Activated T-helper 2 cell treated with anti-CD3 and anti-CD28 coated beads, Interferon-gamma antibody, Interleukin-2, Interleukin-4, amounts not matched to agents 10 μg/mL and 5 μg/mL and 100 μg/mL, durations not matched to agents 14 hours and 24 hours and 36 hours (primary cell): ENCODE results near the gene SPSB4. TPM values are rescaled to one million over a fixed set of nuclear protein-coding genes. Genes with fewer than 3 reads are reported as not detected.
A peak's percentile ranks its signal among the peaks of the same experiment; 100 is the strongest.
"Not testable (repeated sequence)": the region's sequence is repeated elsewhere in the genome, so short reads cannot be mapped to it uniquely, and the experiment has no call there.

Source experiments
- DNase-seq: peaks from one replicate; pipeline ENCODE4 v3.0.0; 2021; ENCODE audit warnings: low spot score
- H3K27ac Mint-ChIP-seq: one replicate; pipeline ENCODE4 v1.8.0; 2021; ENCODE audit warnings: mixed read lengths
- H3K27me3 Mint-ChIP-seq: one replicate; pipeline ENCODE4 v1.8.0; 2021; ENCODE audit warnings: low read depth, mixed read lengths
- H3K36me3 Mint-ChIP-seq: one replicate; pipeline ENCODE4 v1.8.0; 2021; ENCODE audit warnings: low read depth, mixed read lengths
- H3K4me1 Mint-ChIP-seq: one replicate; pipeline ENCODE4 v1.8.0; 2021; ENCODE audit warnings: low read depth, mixed read lengths
- H3K4me3 Mint-ChIP-seq: one replicate; pipeline ENCODE4 v1.8.0; 2021; ENCODE audit warnings: low read depth, mild to moderate bottlenecking, moderate library complexity, mixed read lengths
- H3K9me3 Mint-ChIP-seq: one replicate; pipeline ENCODE4 v1.8.0; 2021; ENCODE audit warnings: mixed read lengths
- intact Hi-C: fragments of 100-400 bp; cut with micrococcal nuclease; formaldehyde crosslinking; loops from one replicate; pipeline ENCODE4 v1.15.1; 2023
- total RNA-seq: library from RNA; stranded (reverse); gene quantifications from 2 replicates; pipeline ENCODE4 v1.2.3, GENCODE V29; 2022

SPSB4 gene
- not detected in 2 replicates for total RNA-seq

DNA sequence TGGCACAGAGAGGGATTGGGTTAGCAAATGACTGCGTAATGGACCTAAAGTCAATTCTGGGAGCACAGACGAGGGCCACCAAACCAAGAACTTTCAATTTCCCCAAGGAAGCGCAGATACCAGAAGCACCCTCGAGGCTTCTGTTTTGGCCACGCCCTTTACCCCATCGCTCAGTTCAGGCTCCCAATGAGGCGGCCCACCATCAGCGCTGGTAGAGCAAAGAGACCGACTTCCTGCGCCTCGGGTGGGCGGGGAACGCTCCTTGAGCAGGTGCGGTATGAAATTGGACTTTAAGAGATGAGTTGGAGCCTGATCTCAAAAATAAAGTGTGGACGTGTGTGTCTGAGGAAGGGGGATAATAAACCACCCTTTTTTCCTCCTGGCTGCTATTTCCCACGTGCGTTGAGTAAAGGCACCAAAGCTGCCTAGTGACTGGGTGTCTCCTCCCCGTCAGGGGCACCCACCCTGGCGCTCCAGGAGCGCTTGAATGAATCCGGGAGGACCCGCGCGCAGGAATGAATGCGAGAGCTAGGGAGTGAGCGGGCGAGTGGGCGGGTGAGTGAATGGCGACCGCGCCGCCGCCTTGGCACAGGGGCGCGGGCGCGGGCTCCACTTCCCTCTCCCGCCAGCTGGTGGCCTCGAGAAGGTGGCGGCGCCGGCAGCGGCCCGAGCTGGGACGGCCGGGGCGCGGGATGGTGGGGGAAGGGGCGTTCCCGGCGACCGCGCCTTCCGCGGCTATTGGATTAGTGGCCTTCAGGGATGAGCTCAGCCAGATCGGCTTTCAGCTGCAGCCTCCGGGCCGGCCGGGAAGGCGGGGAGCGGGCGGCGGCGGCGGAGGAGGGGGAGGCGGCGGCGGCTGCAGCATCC lies at the start of gene SPSB4:
TSS of gene SPSB4 (plus strand) at position 772 of the 867 bp plus-strand sequence. CDS start 14,758 bp downstream, outside the sequence.
- Mint-ChIP-seq H3K9me3 (no peaks in the 10 kb centered on the region), H3K27ac (no peak within 1 kb of the TSS), H3K4me3 (peak within 1 kb of the TSS; percentile 63), H3K27me3 (peaks cover 72% of the 10 kb centered on the region), H3K4me1 (peaks cover 2% of the 10 kb centered on the region), H3K36me3 (no peaks in the 10 kb centered on the region)
- DNase-seq = no peak
- intact Hi-C loops = no loop called here

DNA sequence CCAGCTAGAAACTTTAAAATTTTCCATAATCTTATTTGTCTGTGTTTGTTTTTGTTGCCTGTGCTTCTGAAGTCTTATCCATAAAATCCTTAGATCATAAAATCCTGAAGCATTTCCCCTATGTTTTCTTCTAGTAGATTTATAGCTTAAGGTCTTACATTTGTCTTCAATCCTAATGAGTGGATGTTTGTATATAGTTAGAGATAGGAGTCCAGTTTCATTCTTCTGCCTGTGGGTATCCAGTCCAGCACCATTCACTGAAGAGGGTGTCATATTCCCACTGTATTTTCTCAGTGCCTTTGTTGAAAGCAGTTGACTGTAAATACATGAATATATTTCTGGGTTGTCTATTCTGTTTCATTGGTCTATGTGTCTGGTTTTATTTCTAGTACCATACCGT lies 44.8 kb upstream of the SPSB4 start:
- H3K36me3 Mint-ChIP-seq = no peaks in the 10 kb centered on the region
- no peaks in the 10 kb centered on the region for H3K9me3 Mint-ChIP-seq
- intact Hi-C loops = no loop called here
- no peak overlapping the region for H3K4me3 Mint-ChIP-seq
- H3K27me3 Mint-ChIP-seq = peaks cover 41% of the 10 kb centered on the region
- peaks cover 2% of the 10 kb centered on the region for H3K4me1 Mint-ChIP-seq
- DNase-seq = no peak
- H3K27ac Mint-ChIP-seq = no peak overlapping the region

DNA sequence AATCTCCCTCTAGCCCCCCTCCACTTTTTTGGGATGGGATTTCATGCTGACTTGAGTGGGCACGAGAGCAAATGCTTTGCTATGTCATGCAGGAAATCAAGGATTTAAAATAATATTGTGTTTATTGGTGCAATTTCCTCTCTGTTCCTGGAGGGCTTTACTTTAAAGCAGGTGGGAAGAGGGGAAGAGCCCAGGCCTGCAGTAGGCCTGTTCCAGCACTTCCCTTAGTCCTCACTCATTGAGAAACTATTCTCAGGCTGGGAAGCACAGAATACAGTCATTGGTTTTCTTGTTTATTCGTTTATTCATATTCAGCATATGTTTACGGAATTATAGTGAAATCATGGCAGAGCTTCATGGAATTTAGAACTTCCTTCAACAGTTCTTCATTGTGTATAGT lies 41.7 kb upstream of the SPSB4 start:
- H3K27me3 Mint-ChIP-seq = peaks cover 39% of the 10 kb centered on the region

DNA sequence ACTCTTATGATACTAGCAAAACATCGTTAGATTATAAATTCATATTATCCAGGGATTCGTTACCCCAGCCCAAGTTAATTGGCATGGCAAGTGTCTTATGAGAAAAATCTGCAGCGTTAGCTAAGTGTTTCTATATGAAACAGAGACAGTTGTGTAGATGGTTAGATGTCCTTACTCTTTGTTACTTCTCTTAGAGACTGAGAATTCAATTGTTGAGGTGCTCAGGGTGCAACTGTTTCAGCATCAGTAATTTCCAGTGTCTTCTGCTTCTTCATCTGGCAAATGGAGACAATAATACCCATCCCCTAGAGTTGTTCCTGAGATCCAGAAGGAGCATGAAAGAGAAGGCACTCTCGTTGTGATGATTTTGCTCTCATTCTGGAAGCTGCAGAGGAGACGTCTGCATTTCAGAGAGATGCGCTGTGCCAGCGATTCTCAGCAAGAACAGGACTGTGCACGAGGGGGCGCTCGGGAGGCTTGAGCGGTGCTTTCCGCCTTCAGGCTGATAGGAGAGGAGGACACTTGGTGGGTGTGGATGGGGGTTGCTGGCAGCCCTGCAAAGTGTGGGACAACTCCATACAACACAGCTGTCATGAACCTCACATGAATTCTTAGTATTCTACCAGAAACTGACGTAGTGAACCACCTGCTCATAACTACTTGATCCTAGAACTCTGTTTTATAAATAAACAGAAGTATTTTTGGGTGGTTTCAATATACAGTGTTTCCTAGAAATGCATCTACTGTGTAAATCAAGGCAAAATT lies 39.7 kb upstream of the SPSB4 start:
- peak; percentile 63 for DNase-seq
- Mint-ChIP-seq H3K27ac (no peak overlapping the region), H3K9me3 (no peaks in the 10 kb centered on the region), H3K27me3 (peaks cover 39% of the 10 kb centered on the region), H3K36me3 (no peaks in the 10 kb centered on the region), H3K4me3 (no peak overlapping the region), H3K4me1 (peaks cover 13% of the 10 kb centered on the region)
- intact Hi-C loops = loop anchor here (1.0 to 10.0 kb wide), 3 partner anchors 94 to 263 kb away; no protein-coding TSS in a partner anchor

More for the DNA sequence above, 41.7 kb upstream of the SPSB4 start:
- Mint-ChIP-seq H3K4me3 (no peak overlapping the region), H3K9me3 (no peaks in the 10 kb centered on the region), H3K36me3 (no peaks in the 10 kb centered on the region), H3K27ac (no peak overlapping the region), H3K4me1 (peaks cover 12% of the 10 kb centered on the region)
- intact Hi-C loops = no loop called here
- no peak for DNase-seq

DNA sequence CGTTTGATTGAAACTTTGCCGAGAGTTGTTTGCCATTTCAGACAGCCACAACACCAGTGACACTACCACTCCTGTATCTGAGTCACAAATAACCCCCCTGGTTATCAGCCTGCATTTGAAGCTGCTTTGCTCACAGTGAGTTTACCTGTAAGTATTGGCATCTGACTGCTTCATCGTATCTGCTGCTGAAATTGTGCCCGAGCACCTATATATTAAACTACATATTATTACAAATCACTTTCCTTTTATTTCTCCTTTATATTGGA lies 39.2 kb upstream of the SPSB4 start:
- no peak for DNase-seq
- no peak overlapping the region for H3K4me3 Mint-ChIP-seq
- peaks cover 16% of the 10 kb centered on the region for H3K4me1 Mint-ChIP-seq
- H3K27me3 Mint-ChIP-seq = peaks cover 36% of the 10 kb centered on the region
- no peak overlapping the region for H3K27ac Mint-ChIP-seq
- no peaks in the 10 kb centered on the region for H3K36me3 Mint-ChIP-seq
- intact Hi-C loops = loop anchor here (1.0 to 10.0 kb wide), 3 partner anchors 93 to 263 kb away; no protein-coding TSS in a partner anchor
- H3K9me3 Mint-ChIP-seq = no peaks in the 10 kb centered on the region

DNA sequence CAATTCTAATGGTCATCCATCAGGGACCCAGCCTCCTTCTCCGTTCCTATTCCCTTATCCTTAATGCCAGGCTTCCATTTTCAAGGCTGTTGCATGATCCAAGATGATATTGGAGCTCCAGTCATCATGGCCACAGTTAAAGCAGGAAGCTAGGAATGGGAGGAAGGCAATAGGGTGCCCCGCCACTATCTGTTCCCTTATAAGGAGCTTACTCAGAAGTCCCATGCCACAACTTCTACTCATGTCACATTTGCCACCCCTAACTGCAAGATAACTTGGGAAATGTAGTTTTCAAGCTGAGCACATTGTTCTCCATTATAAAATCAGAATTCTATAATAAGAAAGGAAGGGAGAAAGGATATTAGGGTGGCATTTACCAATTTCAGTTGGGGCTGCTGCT lies 38.6 kb upstream of the SPSB4 start:
- Mint-ChIP-seq H3K4me1 (peaks cover 22% of the 10 kb centered on the region), H3K27me3 (peaks cover 31% of the 10 kb centered on the region), H3K9me3 (no peaks in the 10 kb centered on the region), H3K27ac (no peak overlapping the region), H3K36me3 (no peaks in the 10 kb centered on the region), H3K4me3 (no peak overlapping the region)
- DNase-seq = no peak
- intact Hi-C loops = loop anchor here (10.0 kb wide), 1 partner anchor 262 kb away; no protein-coding TSS in a partner anchor

DNA sequence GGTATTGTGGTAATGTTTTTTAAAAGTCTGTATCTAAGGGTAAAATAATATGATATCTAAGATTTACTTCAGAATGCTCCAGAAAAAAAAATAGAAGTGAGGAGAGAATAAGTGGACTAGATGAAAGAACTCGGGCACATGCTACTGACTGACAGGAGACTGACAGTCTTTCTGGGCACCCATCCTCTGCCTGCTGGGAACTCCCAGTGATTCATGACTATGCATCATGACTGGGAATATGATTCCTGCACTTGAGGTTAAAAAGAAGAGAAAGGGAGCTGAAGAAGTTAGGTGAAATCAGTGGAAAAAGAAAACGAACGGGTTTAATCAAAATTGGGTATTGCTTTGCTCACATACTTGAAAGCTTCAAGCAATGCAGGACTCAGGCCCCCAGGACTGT lies 35.7 kb upstream of the SPSB4 start:
- Mint-ChIP-seq H3K4me1 (peaks cover 34% of the 10 kb centered on the region), H3K9me3 (no peaks in the 10 kb centered on the region), H3K4me3 (no peak overlapping the region), H3K27ac (no peak overlapping the region), H3K27me3 (peaks cover 18% of the 10 kb centered on the region), H3K36me3 (no peaks in the 10 kb centered on the region)
- intact Hi-C loops = loop anchor here (10.0 kb wide), 1 partner anchor 259 kb away; no protein-coding TSS in a partner anchor
- no peak for DNase-seq

DNA sequence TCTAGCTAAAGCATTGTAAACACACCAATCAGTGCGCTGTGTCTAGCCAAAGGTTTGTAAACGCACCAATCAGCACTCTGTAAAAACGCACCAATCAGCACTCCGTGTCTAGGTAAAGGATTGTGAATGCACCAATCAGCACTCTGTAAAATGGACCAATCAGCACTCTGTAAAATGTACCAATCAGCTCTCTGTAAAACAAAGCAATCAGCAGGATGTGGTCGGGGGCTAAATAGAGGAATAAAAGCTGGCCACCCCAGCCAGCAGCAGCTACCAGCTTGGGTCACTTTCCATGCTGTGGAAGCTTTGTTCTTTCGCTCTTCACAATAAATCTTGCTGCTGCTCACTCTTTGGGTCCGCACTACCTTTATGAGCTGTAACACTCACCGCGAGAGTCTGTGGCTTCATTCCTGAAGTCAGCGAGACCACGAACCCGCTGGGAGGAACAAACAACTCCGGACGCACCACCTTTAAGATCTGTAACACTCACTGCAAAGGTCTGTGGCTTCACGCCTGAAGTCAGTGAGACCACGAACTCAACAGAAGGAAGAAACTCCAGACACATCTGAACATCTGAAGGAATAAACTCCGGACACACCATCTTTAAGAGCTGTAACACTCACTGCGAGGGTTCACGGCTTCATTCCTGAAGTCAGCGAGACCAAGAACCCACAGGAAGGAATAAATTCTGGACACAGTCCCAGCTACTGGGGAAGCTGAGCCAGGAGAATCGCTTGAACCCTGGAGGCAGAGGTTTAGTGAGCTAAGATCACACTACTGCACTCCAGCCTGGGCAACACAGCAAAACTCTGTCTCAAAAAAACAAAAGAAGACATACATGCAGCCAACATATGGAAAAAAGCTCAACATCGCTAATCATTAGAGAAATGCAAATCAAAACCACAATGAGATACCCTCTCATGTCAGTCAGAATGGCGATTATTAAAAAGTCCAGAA lies 33.5 kb upstream of the SPSB4 start:
- peak; percentile 30 for DNase-seq
- Mint-ChIP-seq H3K4me3 (peak overlapping the region; percentile 57), H3K27me3 (peaks cover 13% of the 10 kb centered on the region), H3K4me1 (peaks cover 23% of the 10 kb centered on the region)
- not testable (repeated sequence) for H3K27ac Mint-ChIP-seq, H3K9me3 Mint-ChIP-seq, H3K36me3 Mint-ChIP-seq
- intact Hi-C loops = loop anchor here (10.0 kb wide), 1 partner anchor 257 kb away; no protein-coding TSS in a partner anchor

DNA sequence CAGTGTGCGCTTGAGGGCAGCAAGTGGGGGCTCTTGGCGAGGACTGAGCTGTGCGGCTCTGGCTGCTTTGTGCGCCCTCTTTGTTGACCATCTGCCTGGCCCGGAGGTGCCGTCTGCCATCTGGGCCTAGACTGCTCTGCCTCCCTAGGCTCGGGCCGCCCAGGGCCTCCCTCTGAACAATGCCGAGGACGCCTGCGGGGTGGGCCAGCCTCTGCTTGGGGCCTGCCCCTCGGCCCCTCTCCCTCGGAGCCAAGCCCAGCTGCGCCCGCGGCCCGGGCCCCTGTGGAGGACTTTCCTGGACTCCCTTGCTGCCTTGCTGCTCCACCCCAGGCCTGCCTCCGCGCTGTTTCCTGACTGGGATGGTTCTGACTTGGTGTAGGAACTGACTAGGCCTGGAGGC lies 31.9 kb upstream of the SPSB4 start:
- peaks cover 18% of the 10 kb centered on the region for H3K27me3 Mint-ChIP-seq
- no peak for DNase-seq
- intact Hi-C loops = loop anchor here (10.0 kb wide), 1 partner anchor 256 kb away; no protein-coding TSS in a partner anchor
- no peaks in the 10 kb centered on the region for H3K9me3 Mint-ChIP-seq
- H3K27ac Mint-ChIP-seq = no peak overlapping the region
- no peak overlapping the region for H3K4me3 Mint-ChIP-seq
- H3K4me1 Mint-ChIP-seq = peaks cover 23% of the 10 kb centered on the region
- no peaks in the 10 kb centered on the region for H3K36me3 Mint-ChIP-seq

DNA sequence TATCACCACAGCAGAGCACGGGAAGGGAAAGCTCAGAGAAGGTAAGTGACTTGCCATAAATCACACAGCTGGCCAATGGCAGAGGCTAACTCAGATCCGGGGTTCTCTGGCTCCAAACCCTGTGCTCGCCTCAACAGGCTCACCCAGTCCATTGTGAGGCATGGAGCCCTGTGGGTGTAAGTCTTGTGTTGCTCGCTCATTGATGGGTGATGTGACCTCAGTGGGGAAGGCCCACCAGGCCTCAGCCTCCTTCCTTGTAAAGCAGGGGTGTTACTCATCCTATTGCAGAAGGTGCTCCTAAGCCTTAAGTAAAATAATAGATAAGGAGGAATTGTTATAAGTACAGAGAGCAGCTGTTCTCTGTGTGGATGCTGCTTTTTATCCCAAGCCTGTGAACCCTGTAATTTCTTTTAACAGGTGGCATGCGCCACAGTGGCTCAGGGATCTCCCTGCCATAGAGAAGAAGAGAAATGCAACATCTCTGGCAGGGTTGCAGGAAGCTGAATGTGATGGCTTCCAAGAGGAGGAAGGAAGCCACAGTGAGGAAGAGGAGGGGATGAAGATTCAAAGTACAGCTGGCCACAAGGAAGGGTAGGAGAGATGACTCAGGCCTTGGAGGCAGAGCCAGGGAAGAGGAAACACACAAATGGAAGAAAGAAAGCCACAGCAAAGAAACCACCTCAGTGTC lies 30.9 kb upstream of the SPSB4 start:
- Mint-ChIP-seq H3K9me3 (no peaks in the 10 kb centered on the region), H3K36me3 (no peaks in the 10 kb centered on the region), H3K4me3 (no peak overlapping the region), H3K4me1 (peaks cover 23% of the 10 kb centered on the region), H3K27me3 (peaks cover 18% of the 10 kb centered on the region), H3K27ac (peak overlapping the region; percentile 47)
- intact Hi-C loops = no loop called here
- DNase-seq = no peak

DNA sequence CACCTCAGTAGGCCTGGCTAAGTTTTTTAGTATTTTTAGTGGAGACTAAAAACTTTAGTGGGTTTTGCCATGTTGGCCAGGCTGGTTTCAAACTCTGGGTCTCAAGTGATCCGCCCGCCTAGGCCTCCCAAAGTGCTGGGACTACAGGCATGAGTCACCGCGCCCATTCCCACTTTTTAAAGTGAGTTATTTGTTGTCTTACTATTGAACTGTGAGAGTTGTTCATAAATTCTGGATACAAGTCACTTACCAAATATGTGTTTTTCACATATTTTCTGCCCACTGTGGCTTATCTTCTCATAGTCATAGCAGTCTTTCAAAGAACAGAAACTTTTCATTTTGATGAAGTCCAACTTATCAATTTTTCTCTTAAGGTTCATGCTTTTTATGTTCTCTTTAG lies 29.9 kb upstream of the SPSB4 start:
- Mint-ChIP-seq H3K9me3 (no peaks in the 10 kb centered on the region), H3K36me3 (no peaks in the 10 kb centered on the region), H3K27me3 (peaks cover 22% of the 10 kb centered on the region), H3K4me1 (peaks cover 23% of the 10 kb centered on the region), H3K4me3 (no peak overlapping the region), H3K27ac (no peak overlapping the region)
- no peak for DNase-seq
- intact Hi-C loops = no loop called here

DNA sequence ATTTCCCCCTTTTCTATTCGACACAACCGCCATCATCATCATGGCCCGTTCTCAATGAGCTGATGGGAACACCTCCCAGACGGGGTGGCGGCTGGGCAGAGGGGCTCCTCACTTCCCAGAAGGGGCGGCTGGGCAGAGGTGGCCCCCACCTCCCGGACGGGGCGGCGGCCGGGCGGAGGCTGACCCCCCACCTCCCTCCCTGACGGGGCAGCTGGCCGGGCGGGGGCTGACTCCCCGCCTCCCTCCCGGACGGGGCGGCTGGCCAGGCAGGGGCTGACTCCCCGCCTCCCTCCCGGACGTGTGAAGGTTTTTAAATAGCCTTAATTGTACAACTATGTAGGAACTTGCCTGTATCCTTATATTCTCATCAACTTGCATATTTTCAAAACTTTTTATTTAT lies 20.9 kb upstream of the SPSB4 start:
- Mint-ChIP-seq H3K36me3 (no peaks in the 10 kb centered on the region), H3K4me1 (no peaks in the 10 kb centered on the region), H3K27me3 (peaks cover 36% of the 10 kb centered on the region), H3K4me3 (no peak overlapping the region), H3K27ac (no peak overlapping the region), H3K9me3 (no peaks in the 10 kb centered on the region)
- no peak for DNase-seq
- intact Hi-C loops = no loop called here
